ENCODE data around the gene UTP4. TPM values are rescaled to one million over a fixed set of nuclear protein-coding genes. Genes with fewer than 3 reads are reported as not detected.
"Not testable (repeated sequence)": the region's sequence is repeated elsewhere in the genome, so short reads cannot be mapped to it uniquely, and the experiment has no call there.

Gene UTP4
- polyA plus RNA-seq, 4 donors, result 37.3 to 63.4 (median 56.7) TPM

- not testable (repeated sequence) for DNase-seq (ENCODE audit: low read depth in 4 of 4, low spot score in 3 of 4)
Observed at GRCh38 chr16:69126801-69127200, 5.6 kb upstream of the UTP4 start.

GRCh38 chr16:69127966-69128510 is 4.4 kb upstream of the UTP4 start:
- no peak for DNase-seq (ENCODE audit: low read depth in 4 of 4, low spot score in 3 of 4)

- DNase-seq (ENCODE audit: low read depth in 4 of 4, low spot score in 3 of 4), result no peak
Observed at GRCh38 chr16:69130461-69130860, 2.0 kb upstream of the UTP4 start.

GRCh38 chr16:69131167-69131838 is 1.1 kb upstream of the UTP4 start:
- no peak for DNase-seq (ENCODE audit: low read depth in 4 of 4, low spot score in 3 of 4)

- DNase-seq (ENCODE audit: low read depth in 4 of 4, low spot score in 3 of 4), result peak in 2 of 4 donors; percentile 67 to 72
Observed at GRCh38 chr16:69131839-69132423, 518 bp upstream of the UTP4 start.

GRCh38 chr16:69133373-69133954 is 1.0 kb downstream of the UTP4 start:
- DNase-seq (ENCODE audit: low read depth in 4 of 4, low spot score in 3 of 4), result no peak

GRCh38 chr16:69138608-69139007 is 6.2 kb downstream of the UTP4 start:
- no peak for DNase-seq (ENCODE audit: low read depth in 4 of 4, low spot score in 3 of 4)

- not testable (repeated sequence) for DNase-seq (ENCODE audit: low read depth in 4 of 4, low spot score in 3 of 4)
Observed at GRCh38 chr16:69139464-69139863, 7.0 kb downstream of the UTP4 start.

GRCh38 chr16:69141014-69141413 is 8.6 kb downstream of the UTP4 start:
- no peak for DNase-seq (ENCODE audit: low read depth in 4 of 4, low spot score in 3 of 4)

- no peak for DNase-seq (ENCODE audit: low read depth in 4 of 4, low spot score in 3 of 4)
Observed at GRCh38 chr16:69141936-69142335, 9.5 kb downstream of the UTP4 start.

- no peak for DNase-seq (ENCODE audit: low read depth in 4 of 4, low spot score in 3 of 4)
Observed at GRCh38 chr16:69143116-69143515, 10.7 kb downstream of the UTP4 start.

GRCh38 chr16:69145658-69146057 is 13.2 kb downstream of the UTP4 start:
- DNase-seq (ENCODE audit: low read depth in 4 of 4, low spot score in 3 of 4), result no peak

GRCh38 chr16:69149621-69150020 is 17.2 kb downstream of the UTP4 start:
- DNase-seq (ENCODE audit: low read depth in 4 of 4, low spot score in 3 of 4), result not testable (repeated sequence)

- DNase-seq (ENCODE audit: low read depth in 4 of 4, low spot score in 3 of 4), result peak in 2 of 4 donors; percentile 74
Observed at GRCh38 chr16:69150146-69150865, 17.9 kb downstream of the UTP4 start.

GRCh38 chr16:69157196-69157595 is 24.7 kb downstream of the UTP4 start:
- DNase-seq (ENCODE audit: low read depth in 4 of 4, low spot score in 3 of 4), result no peak

- DNase-seq (ENCODE audit: low read depth in 4 of 4, low spot score in 3 of 4), result no peak
Observed at GRCh38 chr16:69160192-69160591, 27.7 kb downstream of the UTP4 start.

- no peak for DNase-seq (ENCODE audit: low read depth in 4 of 4, low spot score in 3 of 4)
Observed at GRCh38 chr16:69165584-69165983, 33.1 kb downstream of the UTP4 start.

GRCh38 chr16:69166221-69166833 is 33.9 kb downstream of the UTP4 start:
- no peak for DNase-seq (ENCODE audit: low read depth in 4 of 4, low spot score in 3 of 4)

- no peak for DNase-seq (ENCODE audit: low read depth in 4 of 4, low spot score in 3 of 4)
Observed at GRCh38 chr16:69166946-69167930, 34.8 kb downstream of the UTP4 start.

GRCh38 chr16:69169051-69169450 is 36.6 kb downstream of the UTP4 start:
- no peak for DNase-seq (ENCODE audit: low read depth in 4 of 4, low spot score in 3 of 4)

All from left renal pelvis (tissue), 4 donors.